ENCODE data around the gene FCGR1A.
"Not testable (repeated sequence)": the region's sequence is repeated elsewhere in the genome, so short reads cannot be mapped to it uniquely, and the experiment has no call there.

DNA sequence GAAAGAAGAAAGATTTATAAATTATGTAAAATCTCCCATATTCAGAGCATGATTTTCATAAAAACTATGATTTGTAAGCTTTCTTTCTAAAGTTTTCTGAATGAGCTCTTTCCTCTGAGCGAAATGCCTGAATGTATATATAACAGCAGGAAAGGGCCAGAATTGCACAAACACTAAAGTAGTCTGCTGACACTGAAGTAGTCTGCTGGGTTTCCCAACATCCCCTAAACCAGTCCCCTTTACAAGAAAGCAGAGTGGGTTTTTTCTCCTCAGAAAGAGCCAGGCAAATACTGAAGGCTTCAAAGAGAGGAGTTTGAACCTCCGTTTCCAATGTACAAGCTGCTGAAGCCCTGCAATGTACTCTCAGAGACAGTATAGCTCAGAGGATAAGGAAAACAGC lies 795 bp downstream of the FCGR1A start:
- TF ChIP-seq ZNF274 (IDR thresholded peaks at IDR 0.05; ENCODE audit: low read depth, low read length); YY1 (IDR thresholded peaks at IDR 0.05; ENCODE audit: insufficient read depth, insufficient read length); SUZ12 (IDR thresholded peaks at IDR 0.05; ENCODE audit: extremely low read depth, insufficient read depth, insufficient read length): not testable (repeated sequence)

Measured in NT2/D1 (cell line).